GM21360 (cell line): ENCODE data around the gene SRGAP1.
"Not testable (repeated sequence)": the region's sequence is repeated elsewhere in the genome, so short reads cannot be mapped to it uniquely, and the experiment has no call there.

Experiments used
- ATAC-seq: cut with Tn5 transposase; IDR thresholded peaks from one replicate; pipeline ENCODE4 v1.9.1; 2021; ENCODE audit warnings: mild to moderate bottlenecking, moderate library complexity; ENCODE audit not compliant: unreplicated experiment

Gene SRGAP1

GRCh38 chr12:64030155-64030554 is 185.7 kb downstream of the SRGAP1 start:
- no peak for ATAC-seq

GRCh38 chr12:64034056-64034455 is 189.6 kb downstream of the SRGAP1 start:
- ATAC-seq = not testable (repeated sequence)

- ATAC-seq = no peak
Observed at GRCh38 chr12:64034901-64035576, 190.5 kb downstream of the SRGAP1 start.

- no peak for ATAC-seq
Observed at GRCh38 chr12:64036414-64036813, 191.9 kb downstream of the SRGAP1 start.

GRCh38 chr12:64039281-64039871 is 194.9 kb downstream of the SRGAP1 start:
- ATAC-seq = no peak

- ATAC-seq = no peak
Observed at GRCh38 chr12:64042911-64043310, 198.4 kb downstream of the SRGAP1 start.

GRCh38 chr12:64044191-64044590 is 199.7 kb downstream of the SRGAP1 start:
- no peak for ATAC-seq

- no peak for ATAC-seq
Observed at GRCh38 chr12:64051057-64051456, 206.6 kb downstream of the SRGAP1 start.

GRCh38 chr12:64053117-64053516 is 208.6 kb downstream of the SRGAP1 start:
- ATAC-seq = no peak

GRCh38 chr12:64054079-64054520 is 209.6 kb downstream of the SRGAP1 start:
- no peak for ATAC-seq

- no peak for ATAC-seq
Observed at GRCh38 chr12:64056741-64057140, 212.2 kb downstream of the SRGAP1 start.

- no peak for ATAC-seq
Observed at GRCh38 chr12:64057706-64058105, 213.2 kb downstream of the SRGAP1 start.

GRCh38 chr12:64058541-64059265 is 214.2 kb downstream of the SRGAP1 start:
- no peak for ATAC-seq

- ATAC-seq = no peak
Observed at GRCh38 chr12:64059685-64060084, 215.2 kb downstream of the SRGAP1 start.

- no peak for ATAC-seq
Observed at GRCh38 chr12:64061868-64062375, 217.4 kb downstream of the SRGAP1 start.

- ATAC-seq = no peak
Observed at GRCh38 chr12:64063121-64063520, 218.6 kb downstream of the SRGAP1 start.

- ATAC-seq = no peak
Observed at GRCh38 chr12:64064240-64064639, 219.7 kb downstream of the SRGAP1 start.

GRCh38 chr12:64064706-64065105 is 220.2 kb downstream of the SRGAP1 start:
- ATAC-seq = no peak

GRCh38 chr12:64065881-64066451 is 221.5 kb downstream of the SRGAP1 start:
- no peak for ATAC-seq

GRCh38 chr12:64066776-64067175 is 222.3 kb downstream of the SRGAP1 start:
- no peak for ATAC-seq

GRCh38 chr12:64070454-64070853 is 226.0 kb downstream of the SRGAP1 start:
- no peak for ATAC-seq
